Measurements from ENCODE around the gene HERC3.

- TF ChIP-seq CTCF (IDR thresholded peaks at IDR 0.05; ENCODE audit: low read length) (no peak), EZH2 (optimal IDR thresholded peaks at IDR 0.05; ENCODE audit: low read depth, low read length) (no peak), EZH2phosphoT487 (IDR thresholded peaks at IDR 0.05; ENCODE audit: low read length) (no peak)
These were observed 54.4 kb downstream of the HERC3 start for GRCh38 chr4:88646528-88647280.
